Stimulated activated CD8-positive, alpha-beta memory T cell treated with anti-CD3 and anti-CD28 coated beads, Interleukin-15, amount 100 ng/mL, for 48 hours (primary cell): ENCODE measurements around the gene NMS.

Experiments used
- DNase-seq, 2 donors: peaks; one replicate each; pipeline ENCODE4 v3.0.0-alpha.2; 2020; ENCODE audit warnings: low read depth in 2 of 2

NMS gene

GRCh38 chr2:100484390-100484789 lies 14.1 kb downstream of the NMS start:
- DNase-seq = no peak

GRCh38 chr2:100485396-100485795 lies 15.1 kb downstream of the NMS start:
- DNase-seq = no peak

- DNase-seq = no peak
These were observed 24.4 kb downstream of the NMS start for GRCh38 chr2:100494712-100495111.

GRCh38 chr2:100502782-100503181 lies 32.5 kb downstream of the NMS start:
- DNase-seq = no peak

- DNase-seq = no peak
These were observed 34.3 kb downstream of the NMS start for GRCh38 chr2:100504542-100504941.

GRCh38 chr2:100509066-100509465 lies 38.8 kb downstream of the NMS start:
- no peak for DNase-seq

- DNase-seq = no peak
These were observed 43.4 kb downstream of the NMS start for GRCh38 chr2:100513650-100514049.

GRCh38 chr2:100517556-100517955 lies 47.3 kb downstream of the NMS start:
- DNase-seq = no peak

GRCh38 chr2:100518801-100519200 lies 48.5 kb downstream of the NMS start:
- DNase-seq = no peak

GRCh38 chr2:100520224-100520623 lies 49.9 kb downstream of the NMS start:
- no peak for DNase-seq

GRCh38 chr2:100522430-100522829 lies 52.1 kb downstream of the NMS start:
- DNase-seq = no peak

GRCh38 chr2:100524331-100524730 lies 54.0 kb downstream of the NMS start:
- DNase-seq = no peak

GRCh38 chr2:100526868-100527267 lies 56.6 kb downstream of the NMS start:
- DNase-seq = no peak

GRCh38 chr2:100527440-100528015 lies 57.2 kb downstream of the NMS start:
- no peak for DNase-seq

GRCh38 chr2:100529176-100529575 lies 58.9 kb downstream of the NMS start:
- DNase-seq = no peak

- DNase-seq = no peak
These were observed 59.6 kb downstream of the NMS start for GRCh38 chr2:100529900-100530299.
